ENCODE measurements around the gene AKR1C2. TPM values are rescaled to one million over a fixed set of nuclear protein-coding genes. Genes with fewer than 3 reads are reported as not detected.
"Not testable (repeated sequence)": the region's sequence is repeated elsewhere in the genome, so short reads cannot be mapped to it uniquely, and the experiment has no call there.

The AKR1C2 gene
- total and polyA plus RNA-seq, 10 of the 15 experiments (the other 5 are each of a cell fraction or from before 2014, with no cell fraction given), result 0.31 to 0.44 (median 0.36) TPM; not detected in 7

DNA sequence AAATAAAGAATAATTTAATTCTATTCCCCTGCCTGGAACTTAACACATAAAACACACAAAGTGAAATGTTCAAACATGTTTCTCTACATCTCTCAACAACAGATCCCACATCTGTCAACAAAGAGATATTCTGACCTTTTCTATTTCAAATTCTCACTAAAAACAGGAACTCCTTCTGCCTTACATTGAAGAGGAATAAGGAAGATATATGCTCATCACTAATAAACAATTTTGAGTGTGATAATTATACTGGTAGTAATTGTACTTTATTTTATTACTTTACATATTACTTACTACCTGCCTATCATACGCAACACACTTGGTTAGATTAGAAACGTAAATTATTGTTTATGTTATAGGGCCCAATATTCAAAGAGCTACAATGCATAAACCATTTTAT lies 13.4 kb downstream of the AKR1C2 start (continued):
- TF ChIP-seq SKIL (IDR thresholded peaks at IDR 0.05; ENCODE audit: low read depth, poor library complexity, severe bottlenecking) (no peak), SUPT20H (IDR thresholded peaks at IDR 0.05; ENCODE audit: borderline replicate concordance, control insufficient read depth, low read depth, low read length) (no peak), SIX5 (IDR thresholded peaks at IDR 0.05; ENCODE audit: low read depth, low read length, severe bottlenecking) (no peak), FOXK2 (IDR thresholded peaks at IDR 0.05) (no peak), ATF3 (IDR thresholded peaks at IDR 0.05; ENCODE audit: borderline replicate concordance, extremely low read depth, low read depth, low read length) (no peak), CUX1 (IDR thresholded peaks at IDR 0.05; ENCODE audit: insufficient replicate concordance, low read depth, low read length) (no peak), FOXM1 (IDR thresholded peaks at IDR 0.05; ENCODE audit: low read depth, low read length) (no peak)
- TF ChIP-seq, protein P1, sequence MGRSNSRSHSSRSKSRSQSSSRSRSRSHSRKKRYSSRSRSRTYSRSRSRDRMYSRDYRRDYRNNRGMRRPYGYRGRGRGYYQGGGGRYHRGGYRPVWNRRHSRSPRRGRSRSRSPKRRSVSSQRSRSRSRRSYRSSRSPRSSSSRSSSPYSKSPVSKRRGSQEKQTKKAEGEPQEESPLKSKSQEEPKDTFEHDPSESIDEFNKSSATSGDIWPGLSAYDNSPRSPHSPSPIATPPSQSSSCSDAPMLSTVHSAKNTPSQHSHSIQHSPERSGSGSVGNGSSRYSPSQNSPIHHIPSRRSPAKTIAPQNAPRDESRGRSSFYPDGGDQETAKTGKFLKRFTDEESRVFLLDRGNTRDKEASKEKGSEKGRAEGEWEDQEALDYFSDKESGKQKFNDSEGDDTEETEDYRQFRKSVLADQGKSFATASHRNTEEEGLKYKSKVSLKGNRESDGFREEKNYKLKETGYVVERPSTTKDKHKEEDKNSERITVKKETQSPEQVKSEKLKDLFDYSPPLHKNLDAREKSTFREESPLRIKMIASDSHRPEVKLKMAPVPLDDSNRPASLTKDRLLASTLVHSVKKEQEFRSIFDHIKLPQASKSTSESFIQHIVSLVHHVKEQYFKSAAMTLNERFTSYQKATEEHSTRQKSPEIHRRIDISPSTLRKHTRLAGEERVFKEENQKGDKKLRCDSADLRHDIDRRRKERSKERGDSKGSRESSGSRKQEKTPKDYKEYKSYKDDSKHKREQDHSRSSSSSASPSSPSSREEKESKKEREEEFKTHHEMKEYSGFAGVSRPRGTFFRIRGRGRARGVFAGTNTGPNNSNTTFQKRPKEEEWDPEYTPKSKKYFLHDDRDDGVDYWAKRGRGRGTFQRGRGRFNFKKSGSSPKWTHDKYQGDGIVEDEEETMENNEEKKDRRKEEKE (IDR thresholded peaks at IDR 0.05), result no peak

DNA sequence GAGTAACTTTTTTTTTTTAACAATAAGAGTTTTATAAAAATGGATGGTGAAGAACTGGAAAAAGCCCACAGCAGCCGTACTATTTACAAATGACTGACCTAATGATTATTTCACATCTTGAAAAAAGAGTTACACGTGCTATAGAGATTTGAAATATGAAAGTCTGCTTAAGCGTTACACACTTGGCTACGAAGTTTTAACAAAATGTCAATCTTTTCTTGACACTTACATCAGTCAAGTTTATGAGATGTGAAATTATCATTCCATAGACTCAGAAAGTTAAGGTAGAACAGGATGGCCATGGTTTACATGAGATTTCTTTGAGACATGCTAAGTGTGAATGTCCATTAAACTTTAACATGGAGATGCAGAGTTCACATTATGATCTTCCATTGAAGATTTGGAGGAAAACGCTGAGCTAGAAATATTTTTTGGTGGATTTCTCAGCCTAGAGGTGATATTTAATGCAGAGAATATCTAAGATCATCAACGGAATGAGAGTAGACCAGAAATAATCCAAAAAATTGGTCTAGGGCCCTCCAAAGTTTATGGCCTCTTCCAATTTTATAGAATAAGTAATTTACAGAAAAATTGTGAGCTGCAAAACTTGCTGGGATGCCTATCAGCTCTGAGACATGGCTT lies 15.5 kb downstream of the AKR1C2 start:
- ATAC-seq; in situ Hi-C loops (cut with MboI); POLR2A ChIA-PET; RAD21 ChIA-PET (ENCODE audit: unreplicated experiment); FAIRE-seq; BruUV-seq (replicated peaks); H3K9me3 ChIP-seq (replicated peaks; ENCODE audit: control insufficient read depth, insufficient read depth, low read length); H3K4me2 ChIP-seq (ENCODE audit: control insufficient read depth, insufficient read depth); H3K4me1 ChIP-seq (ENCODE audit: control insufficient read depth, insufficient read depth, low read length); H3K27ac ChIP-seq (ENCODE audit: control insufficient read depth, insufficient read depth); intact Hi-C loops (cut with micrococcal nuclease; ENCODE audit: unreplicated experiment); H4K20me1 ChIP-seq (ENCODE audit: control insufficient read depth, insufficient read depth); H3K4me3 ChIP-seq; H3K9ac ChIP-seq (ENCODE audit: control insufficient read depth, insufficient read depth, low read length); H2AFZ ChIP-seq (ENCODE audit: control insufficient read depth, low read depth, low read length); H3K79me2 ChIP-seq (ENCODE audit: control insufficient read depth, insufficient read depth, low read length); CTCF ChIA-PET; H3K36me3 ChIP-seq (ENCODE audit: control insufficient read depth in 2 of 2, insufficient read depth in 2 of 2, low read length in 1 of 2); DNase-seq (ENCODE audit: low read depth, low spot score); H3K27me3 ChIP-seq (replicated peaks in 1 of 2; ENCODE audit: control insufficient read depth in 2 of 2, insufficient read depth in 2 of 2, low read length in 1 of 2): not testable (repeated sequence)
- SMC1A ChIA-PET (ENCODE audit: uncharacterized antibody, unreplicated experiment), result interaction anchor here (0.6 to 1.1 kb wide), 2 partner anchors 33 to 105 kb away, joined by 3 to 4 read pairs; no protein-coding TSS in a partner anchor
- 17% methylated on average over 6 of the region's 6 CpGs for WGBS (ENCODE audit: insufficient coverage, insufficient replicate concordance, low lambda C conversion rate, missing lambda C conversion rate)

Data from GM12878 (cell line).